Stimulated activated CD8-positive, alpha-beta memory T cell treated with anti-CD3 and anti-CD28 coated beads, Interleukin-15, amount 100 ng/mL, for 4 hours (primary cell): ENCODE data around the gene QRFP.

Source experiments
- DNase-seq, 2 donors: peaks; one replicate each; pipeline ENCODE4 v3.0.0-alpha.2; 2020; ENCODE audit warnings: low read depth in 2 of 2

QRFP gene

DNA sequence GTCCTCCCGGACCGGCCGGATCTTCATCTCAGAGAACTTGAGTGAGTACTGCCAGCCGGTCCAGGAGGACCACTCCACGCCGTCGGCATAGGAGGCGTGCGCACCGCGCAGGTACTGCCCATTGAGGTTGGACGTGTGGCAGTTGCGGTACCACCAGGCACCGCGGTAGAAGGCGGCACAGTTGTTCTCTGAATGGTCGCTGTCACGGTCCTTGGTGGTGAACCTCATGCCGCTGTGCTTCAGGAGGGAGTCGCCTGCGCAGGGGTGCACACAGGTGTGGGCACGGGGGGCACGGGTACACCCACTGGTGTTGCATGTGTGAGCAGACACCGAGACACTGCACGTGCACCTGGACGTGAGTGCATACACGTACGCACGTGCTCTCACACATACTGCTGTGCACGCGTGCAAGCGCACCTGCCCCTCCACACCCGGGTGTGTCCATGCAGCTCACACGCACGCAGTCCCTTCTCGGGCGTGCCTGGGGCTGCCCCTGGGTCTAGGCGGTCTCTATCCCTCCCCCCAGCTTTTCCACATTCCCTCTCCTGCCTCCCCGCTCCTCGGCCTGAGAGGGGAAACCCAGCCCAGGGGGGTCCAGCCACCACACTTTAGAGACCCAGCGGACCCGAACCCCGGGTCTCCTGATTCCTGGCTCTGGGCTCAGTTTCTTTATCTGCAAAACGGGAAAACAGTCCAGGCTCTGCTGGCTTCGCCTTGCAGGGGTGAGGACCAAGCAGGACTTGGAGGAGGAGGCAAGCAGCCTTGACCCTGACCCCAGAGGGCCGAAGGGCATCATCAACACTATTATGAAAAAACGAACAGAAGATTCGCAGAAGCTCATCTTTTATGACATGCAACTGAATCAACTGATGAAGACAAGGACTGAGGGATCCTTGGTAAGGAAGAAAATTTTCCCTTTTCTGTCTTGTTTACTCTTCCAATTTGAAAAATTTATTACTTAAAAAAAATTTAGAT, 7.7 kb upstream of the QRFP start:
- DNase-seq: no peak

DNA sequence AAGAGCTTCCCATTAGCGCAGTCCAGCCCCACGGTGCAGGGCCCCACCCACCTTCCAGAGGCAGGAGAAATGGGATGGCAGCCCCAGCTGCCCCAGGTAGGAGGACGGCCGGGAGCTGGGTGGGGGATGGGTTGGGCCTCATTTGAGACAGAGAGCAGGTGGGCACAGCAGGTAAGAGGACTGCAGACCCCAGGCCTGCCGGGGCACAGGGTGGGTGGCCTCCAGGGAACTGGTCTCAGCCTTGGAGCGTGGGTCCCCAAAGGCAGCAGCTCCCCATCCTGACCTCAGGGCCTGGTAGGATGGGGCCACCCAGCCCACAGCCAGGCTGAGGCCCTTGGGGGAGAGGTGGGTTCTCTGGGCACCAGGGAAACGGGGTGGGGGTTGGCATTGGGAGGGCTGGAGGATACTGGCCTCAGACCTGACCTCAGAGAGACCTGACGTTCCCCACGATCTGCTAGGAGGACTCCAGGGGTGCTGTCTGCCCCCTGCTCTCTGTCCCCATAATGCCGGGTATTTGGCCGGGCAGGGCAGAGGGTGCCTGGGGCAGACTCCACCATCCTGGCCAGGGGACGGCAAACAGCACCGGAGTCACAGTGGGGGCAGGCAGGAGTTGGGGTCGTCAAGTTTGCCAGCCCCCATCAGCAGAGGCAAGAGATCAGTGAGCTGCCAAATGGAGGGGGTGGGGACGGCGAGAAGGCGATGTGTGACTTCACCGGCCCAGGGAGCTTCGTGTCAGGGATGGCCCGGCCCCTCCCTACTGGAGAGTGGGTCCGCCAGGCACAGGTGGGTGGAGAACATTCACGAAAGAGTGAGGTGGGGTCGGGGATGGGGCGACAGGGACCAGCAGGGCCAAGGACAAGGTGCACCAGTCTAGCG, 6.8 kb upstream of the QRFP start:
- no peak for DNase-seq

DNA sequence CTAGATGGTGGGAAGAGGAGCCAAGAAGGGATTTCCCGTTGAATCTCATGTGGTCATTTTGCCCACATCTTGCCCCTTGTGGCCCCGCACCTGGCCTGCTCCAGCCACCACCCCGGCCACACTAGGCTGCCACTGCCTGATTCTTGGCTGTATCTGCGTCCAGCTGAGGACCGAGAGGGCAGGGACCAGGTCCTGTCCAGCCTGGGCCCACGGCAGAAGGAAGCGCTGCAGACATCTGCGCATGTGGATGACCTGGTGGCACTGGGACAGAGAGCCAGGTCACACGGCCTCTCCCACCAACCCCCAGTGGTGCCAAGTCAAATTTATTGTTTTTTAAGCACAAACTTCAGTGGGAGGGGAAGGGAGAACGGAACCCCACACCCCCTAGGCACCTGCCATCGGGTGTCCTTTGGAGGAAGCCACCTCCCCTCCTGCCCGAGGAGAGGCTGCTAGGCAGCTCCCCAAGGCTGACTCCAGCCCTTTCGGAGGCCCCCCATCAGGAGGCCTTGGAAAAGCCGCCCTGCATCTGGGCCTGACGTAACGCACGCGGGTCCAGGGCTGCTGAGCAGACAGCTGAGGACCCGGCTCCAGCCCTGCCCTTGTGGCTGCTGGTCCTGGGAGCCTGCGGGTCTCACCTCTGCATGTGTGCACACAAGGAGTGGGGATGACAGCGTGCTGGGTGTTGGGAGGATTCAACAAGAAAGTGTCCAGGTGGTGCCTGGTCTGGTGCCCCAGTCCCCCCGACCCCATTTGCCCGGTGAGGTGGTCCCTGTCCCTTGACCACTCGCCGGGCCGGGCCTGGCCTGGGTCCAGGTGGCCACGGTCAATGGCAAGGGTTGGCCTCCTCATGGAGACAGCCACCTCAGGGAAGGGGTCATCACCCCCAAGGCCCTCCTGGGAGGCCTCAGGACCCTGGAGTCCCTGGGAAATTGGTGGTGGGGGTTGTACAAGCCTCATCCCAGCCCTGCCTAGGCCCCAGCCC, 5.9 kb upstream of the QRFP start:
- no peak for DNase-seq

DNA sequence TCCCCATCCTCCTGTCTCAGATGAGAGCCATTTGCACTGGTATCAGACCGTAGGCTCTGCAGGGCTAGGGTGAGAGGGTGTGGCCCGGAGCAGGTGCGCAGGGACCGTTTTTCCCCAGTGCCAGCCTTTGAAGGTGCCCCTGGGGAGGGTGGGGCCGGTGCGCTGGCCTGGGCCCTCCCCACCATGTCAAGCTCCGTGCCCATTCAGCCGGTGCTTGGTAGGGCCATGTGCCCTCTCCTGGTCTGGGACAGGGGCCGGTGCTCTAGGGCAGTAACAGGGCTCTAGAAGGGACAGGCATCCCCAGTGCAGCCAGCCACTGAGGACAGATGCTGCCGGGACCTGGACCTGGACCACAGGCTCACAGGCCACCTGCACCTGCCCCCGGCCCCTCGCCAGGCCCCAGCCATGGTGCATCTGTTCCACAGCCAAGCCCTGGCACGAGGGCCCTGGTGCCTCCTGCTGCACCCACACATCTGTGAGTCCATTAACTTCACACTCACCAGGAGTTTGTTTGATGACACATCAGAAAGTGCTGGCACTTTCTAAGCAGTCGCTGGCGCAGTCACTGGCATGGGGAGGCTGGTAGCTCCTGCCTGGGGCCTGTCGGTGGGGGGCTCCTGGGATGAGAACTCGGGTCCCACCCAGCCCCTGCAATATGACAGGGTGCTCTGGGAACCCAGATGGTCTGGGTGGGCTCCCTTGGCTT, 5.0 kb upstream of the QRFP start:
- no peak for DNase-seq

DNA sequence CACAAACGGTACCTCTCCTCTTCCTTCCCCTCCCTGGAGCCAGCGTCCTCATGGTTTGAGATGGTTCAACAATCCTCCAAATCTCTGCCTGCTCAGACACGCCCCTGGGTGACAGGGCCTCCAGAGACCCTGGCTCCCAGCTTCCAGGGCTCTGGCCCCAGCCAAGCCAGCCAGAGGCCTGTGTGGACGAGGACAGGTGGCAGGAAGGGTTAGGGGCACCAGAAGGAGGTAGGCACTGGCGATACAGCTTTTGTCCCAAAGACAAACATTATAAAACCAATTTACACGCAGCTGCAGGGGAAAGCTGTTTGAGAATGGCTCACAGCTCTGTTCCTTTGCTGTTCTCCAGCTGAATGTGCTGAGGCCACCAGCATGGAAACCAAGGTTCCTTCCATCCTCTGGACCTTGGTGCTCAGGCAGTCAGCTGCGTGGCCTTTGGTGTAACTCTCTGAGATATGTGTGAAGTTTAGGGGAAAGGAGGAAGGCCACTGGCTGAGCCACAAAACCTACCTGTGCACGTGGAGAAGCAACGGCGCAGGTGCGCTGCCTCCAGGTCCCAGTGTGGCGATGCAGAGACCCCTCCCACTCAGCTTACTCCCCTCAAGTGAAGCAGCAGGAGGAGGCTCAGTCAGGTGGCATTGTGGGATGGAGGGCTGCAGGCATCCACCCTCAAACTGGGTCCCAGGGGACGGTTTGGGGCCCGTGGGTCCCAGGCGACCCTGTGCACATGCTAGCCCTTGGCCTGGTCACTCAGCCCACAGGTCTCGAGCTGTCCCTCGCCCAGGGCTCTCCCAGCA, 4.3 kb upstream of the QRFP start:
- DNase-seq: no peak

DNA sequence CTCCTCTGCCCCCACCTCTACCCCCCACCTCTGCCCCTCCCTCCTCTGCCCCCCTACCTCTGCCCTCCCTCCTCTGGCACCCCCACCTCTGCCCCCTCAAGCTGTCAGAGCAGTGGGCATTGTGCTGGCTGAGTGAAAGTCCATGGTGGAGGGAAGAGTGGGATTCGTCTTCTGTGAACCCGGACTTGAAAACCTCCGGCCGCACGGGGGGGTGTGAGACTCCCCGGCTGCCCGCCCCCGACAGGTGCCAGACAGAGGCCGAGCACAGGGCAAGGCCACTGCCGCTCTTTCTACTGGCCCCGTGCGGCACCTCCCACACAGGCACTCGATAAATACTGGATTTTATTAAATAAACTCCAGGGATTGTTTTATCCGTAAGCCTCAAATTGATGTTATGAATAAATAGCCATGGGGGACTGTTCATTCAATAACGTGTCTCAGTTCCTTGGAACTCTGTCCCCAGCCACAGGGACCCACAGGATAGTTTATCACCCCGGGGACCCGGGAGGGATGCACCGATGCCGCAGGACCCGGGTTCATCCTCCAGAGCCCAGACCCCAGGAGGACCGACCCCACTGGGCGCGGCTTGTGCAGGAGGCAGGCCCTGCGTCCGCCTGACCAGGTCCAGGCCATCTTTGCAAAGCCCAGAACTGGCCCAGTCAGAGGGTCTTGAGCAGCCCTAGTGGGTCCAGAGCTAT, 2.6 kb upstream of the QRFP start:
- DNase-seq: no peak

DNA sequence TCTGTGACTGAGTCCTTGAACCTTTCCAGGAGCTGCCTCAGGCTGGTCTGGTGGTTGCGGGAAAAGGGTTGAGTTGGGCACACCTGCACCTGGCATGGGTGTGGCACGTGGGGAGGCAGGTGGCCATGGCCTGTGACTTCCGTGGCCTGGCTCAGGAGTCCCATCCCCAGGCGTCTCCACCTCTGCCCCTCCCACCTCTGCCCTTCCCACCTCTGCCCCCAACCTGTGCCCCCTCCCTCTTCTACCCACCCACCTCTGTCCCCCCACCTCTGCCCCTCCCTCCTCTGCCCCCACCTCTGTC, 1.9 kb upstream of the QRFP start:
- DNase-seq: no peak

DNA sequence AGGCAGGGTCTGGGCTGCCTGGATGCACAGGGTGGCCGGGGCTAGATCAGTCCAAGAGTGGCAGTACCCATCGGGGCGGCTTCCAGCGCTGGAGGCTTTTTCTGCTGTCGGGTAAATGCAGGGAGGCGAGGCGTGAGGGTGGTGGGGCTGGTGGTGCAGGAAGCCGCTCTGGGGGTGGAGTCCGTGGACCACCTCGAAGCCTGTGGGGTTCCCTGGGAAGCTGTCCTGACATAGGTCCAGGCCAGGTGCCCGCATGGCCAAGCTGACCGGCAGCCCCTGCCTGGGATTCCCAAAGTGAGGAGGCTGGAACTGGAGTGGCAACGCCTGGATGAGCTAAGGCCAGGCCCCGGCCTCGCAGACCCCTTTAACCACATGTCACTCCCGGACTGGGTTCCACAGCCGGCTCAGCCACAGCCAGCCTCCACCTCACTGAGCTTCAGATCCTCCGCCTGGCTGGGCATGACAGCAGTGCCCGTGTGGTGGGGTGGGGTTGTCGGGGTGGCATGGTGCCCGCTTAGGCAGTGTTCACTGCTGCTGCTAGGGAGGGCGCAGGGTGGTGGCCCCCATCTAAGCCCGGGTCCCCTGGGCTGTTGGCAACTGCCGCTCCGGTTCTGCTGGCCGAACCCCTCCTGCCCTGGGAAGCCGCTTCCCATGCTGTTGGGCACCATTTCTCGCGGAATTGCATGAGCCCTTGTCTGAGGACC, 1.4 kb upstream of the QRFP start:
- no peak for DNase-seq

DNA sequence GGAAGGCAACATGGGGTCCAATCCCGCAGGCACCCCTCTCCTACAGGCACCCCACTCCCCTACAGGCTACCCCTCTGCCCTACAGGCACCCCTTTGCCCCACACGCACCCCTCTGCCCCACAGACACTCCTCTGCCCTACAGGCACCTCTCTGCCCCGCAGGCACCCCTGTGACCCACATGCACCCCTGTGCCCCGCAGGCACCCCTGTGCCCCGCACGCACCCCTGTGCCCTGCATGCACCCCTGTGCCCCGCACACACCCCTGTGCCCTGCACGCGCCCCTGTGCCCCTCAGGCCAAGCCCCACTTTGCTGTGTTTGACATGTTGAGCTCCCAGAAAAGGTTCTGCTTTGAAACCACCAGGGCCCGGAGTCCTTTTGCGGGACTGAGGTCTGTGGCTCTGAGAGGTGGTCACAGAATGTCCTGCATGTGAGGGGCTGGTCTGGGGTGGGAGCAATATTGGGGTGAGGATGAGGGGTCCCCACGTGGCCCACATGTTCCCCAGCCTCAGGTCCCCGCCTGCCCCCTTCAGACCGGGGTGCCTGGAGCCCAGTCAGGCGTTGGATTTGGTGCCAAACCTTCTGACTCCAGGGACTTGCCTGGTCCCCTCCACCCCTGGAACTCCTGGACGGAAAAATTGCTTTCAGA, 616 bp upstream of the QRFP start:
- no peak for DNase-seq

DNA sequence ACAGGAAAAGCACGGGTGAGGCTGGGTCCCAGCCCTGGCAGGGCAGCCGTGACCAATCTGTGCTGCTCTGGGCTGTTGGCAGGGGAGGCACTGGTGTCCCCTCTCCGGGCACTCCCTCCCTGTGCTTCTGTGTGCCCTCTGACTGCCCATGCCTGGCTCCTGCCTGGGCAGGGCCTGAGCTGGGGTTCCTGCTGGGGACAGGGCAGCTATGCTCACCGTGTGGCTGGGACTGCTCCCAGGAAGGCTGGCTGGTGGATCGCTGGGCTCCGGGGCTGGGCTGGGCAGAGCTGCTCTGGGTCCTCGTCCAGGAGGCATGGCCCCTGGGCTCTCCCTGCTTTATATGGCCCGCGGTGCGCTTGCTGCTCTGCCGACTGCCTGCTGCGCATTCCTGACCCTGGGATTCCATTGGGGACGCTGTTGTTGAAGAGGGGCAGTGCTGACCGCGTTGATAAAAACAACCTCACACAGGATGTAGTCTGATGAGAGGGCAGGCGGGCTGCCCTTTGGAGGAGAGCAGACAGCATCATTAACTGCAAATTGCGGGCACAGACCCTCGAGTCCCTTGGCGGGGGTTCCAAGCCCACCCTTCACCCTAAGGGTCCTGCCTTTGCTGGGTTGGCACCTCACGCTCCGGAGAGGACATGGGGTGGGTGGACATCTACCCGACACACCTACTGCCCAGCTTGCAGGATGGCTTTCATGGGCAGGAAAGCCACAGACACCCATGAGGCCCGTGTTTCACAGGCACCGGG, 955 bp downstream of the QRFP start:
- DNase-seq: no peak

DNA sequence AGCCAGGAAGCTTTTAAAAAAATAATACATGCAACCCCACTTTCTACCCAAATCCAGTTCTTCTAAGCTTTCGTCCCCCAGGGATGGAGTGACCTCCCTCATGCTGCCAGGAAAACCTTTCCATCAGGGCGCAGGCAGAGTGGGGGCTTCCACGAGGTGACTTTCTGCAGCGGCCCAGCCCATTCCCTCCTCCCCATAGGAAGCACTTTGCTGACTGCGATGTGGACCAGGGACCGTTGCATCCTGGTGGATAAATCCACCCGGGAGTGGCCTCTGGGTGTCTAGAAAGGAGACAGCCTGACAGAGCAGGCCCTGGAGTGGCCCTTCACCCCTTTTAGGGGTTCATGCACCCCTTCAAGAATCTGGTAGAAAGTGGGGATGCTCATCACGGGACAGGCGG, 1.6 kb downstream of the QRFP start:
- no peak for DNase-seq

DNA sequence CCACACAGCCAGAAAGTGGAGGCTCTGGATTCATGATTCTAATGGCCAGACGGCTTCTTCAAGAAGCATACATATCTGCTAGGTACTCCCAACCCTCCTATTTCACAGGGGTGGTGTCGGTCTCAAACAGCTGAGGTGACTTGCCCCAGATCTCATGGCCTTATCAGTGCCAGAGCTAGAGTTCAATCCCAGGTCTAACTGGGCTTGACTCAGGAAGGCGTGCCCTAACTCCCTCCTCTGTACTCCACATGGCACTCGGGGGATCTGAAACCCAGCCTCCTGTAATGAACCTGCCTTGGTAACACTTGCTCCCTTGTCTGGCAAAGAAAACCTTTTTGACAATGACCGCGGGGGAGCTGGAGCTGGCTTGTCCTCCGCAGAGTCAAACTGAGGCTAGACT, 2.1 kb downstream of the QRFP start:
- no peak for DNase-seq

DNA sequence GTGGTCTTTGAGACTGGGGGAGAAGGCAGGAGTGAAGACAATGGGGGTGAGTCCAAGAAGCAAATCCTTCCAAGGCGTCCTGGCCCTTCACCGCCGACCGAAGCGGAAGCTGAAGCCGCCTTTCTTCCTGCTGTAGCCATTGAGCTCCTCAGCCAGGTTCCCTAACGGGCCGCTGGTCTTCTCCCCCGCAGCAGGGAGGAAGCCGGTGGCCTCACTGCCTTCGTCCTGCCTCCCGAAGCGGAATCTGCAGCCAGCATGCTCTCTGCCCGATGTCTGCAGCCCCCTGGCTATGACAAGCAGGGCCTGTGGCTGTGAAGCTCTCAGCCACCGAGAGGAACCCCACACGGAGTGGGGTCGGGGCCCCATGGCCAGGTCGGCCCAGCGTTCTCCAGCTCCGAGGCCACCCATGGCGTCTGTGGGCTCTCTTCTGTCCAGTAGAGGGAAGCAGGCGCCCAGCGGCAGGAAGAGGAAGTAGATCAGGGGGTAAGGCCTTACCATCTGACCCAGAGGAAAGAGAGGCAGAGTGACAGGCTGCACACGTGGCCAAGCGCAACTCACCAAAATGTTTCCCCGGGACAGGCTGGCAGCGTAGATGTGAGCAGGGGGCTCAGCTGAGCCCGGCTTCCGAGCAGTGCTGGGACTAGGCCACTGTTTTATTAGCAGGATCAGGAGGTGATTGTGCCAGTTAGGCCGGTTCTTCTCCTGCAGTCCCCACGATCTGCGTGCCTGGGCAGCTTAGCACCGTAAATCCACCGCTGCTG, 3.1 kb downstream of the QRFP start:
- no peak for DNase-seq

DNA sequence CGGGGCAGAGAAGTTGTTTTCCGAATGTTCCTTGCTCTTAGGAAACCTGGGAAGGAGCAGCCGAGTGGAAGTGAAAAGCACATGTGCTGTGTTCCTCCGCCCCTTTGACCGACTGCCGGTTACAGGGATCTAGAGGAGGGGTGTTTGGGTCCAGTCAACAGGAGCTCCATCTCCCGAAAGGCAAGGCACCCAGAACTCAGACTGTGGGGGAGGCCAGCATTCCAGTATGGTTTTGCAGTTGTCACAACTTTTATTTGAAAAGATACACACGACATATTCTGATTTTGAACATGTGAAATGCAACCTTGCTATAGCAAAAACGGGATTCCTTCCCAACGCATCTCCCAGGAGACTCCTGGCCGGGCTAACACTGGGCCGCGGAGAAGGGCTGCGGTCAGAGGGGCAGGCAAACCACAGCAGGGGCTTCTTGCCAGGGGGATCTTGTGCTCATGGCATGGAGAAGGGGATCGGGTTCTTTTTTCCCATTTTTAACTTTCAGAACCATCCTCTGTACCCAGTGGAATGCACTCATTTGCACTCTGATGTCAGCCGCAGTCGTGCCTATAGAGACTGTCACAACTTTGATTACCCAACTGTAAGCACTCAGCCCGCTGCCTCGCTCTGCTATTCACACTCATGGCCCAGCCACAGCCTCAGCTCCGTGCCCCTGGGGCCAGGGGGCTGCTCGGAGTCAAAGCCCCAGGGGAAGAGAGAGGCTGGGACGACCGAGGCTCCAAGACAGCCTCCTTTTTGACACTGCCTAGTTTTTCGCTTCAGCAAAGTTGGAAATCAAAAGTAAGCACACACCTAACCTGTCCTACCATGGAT, 3.9 kb downstream of the QRFP start:
- no peak for DNase-seq

DNA sequence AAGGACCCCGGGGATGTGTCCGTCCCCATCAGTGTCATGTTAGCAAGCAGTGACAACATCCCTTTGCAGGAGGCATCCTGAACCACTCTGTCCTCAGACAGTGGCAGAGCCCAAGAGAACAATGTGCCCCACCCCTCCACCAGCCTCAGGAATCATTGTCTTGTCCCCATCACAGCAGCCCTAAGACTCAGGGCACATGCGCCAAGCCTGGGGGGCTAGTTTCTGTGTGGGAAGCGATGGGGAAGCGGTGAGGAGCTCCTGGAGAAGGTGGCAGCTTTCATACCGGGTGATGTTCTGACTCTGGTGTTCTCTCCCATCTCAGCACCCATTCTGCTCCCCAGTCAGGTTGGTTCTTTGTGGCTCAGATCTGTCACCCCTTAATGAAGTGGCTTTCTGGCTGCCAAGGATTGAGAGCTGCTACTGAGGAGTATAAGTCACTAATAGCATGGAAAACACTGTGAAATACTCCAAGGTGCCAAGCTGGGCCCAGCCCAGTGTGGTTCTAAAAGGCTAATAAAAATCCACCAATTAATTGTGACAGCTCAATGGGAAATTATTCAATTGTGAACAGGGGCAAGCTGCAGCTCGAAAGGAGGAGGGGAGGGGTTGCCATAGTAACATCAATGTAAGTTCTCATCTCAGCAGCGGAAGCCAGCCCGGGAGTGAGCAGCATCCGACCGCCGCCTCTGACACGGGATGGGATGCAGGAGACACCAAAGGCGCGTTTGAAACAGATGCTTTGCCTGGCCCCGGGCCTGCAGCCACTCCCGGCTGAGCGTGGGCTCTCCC, 4.7 kb downstream of the QRFP start:
- no peak for DNase-seq
